GM23338 (cell line): ENCODE results near the gene MAST4. TPM values are rescaled to one million over a fixed set of nuclear protein-coding genes. Genes with fewer than 3 reads are reported as not detected.

ENCODE experiments used
- ATAC-seq: fragments of 200-7000 bp; cut with Tn5 transposase; 3 replicates; pipeline ENCODE4 v1.9.1; 2020
- DNase-seq: peaks from one replicate; pipeline ENCODE4 v3.0.0-alpha.2; 2015; ENCODE audit warnings: low spot score
- H2AFZ ChIP-seq: fragments of 200-600 bp; sonication (generic); 2 replicates; pipeline ENCODE4 v1.8.0; 2016; ENCODE audit warnings: antibody characterized with exemption, mild to moderate bottlenecking, moderate library complexity
- H3F3A ChIP-seq: fragments of 200-600 bp; sonication (generic); replicated peaks from 2 replicates; pipeline ENCODE4 v1.8.0; 2017; ENCODE audit warnings: antibody characterized with exemption, mixed run types, low read depth
- H3K27ac ChIP-seq: fragments of 200-600 bp; sonication (generic); 2 replicates; pipeline ENCODE4 v1.6.1; 2016; ENCODE audit warnings: low read depth
- H3K27me3 ChIP-seq: fragments of 200-600 bp; sonication (generic); 2 replicates; pipeline ENCODE4 v1.8.0; 2016; ENCODE audit warnings: mild to moderate bottlenecking, mixed run types, moderate library complexity; ENCODE audit not compliant: insufficient read depth
- H3K36me3 ChIP-seq: fragments of 200-600 bp; sonication (generic); 2 replicates; pipeline ENCODE4 v1.8.0; 2016; ENCODE audit warnings: mild to moderate bottlenecking; ENCODE audit not compliant: insufficient read depth
- H3K4me1 ChIP-seq: fragments of 200-600 bp; sonication (generic); 2 replicates; pipeline ENCODE4 v1.8.0; 2016; ENCODE audit warnings: mild to moderate bottlenecking, moderate library complexity; ENCODE audit not compliant: insufficient read depth
- H3K4me2 ChIP-seq: fragments of 200-600 bp; sonication (generic); 2 replicates; pipeline ENCODE4 v1.7.1; 2017; ENCODE audit warnings: mixed run types
- H3K4me3 ChIP-seq: fragments of 200-600 bp; sonication (generic); 2 replicates; pipeline ENCODE4 v1.6.1; 2016; ENCODE audit warnings: mixed run types
- H3K79me2 ChIP-seq: fragments of 200-600 bp; sonication (generic); replicated peaks from 2 replicates; pipeline ENCODE4 v1.8.0; 2017; ENCODE audit warnings: mild to moderate bottlenecking; ENCODE audit not compliant: insufficient read depth
- H3K9me2 ChIP-seq: fragments of 200-600 bp; sonication (generic); 2 replicates; pipeline ENCODE4 v1.8.0; 2017; ENCODE audit not compliant: insufficient read depth
- H4K20me1 ChIP-seq: fragments of 200-600 bp; sonication (generic); replicated peaks from 2 replicates; pipeline ENCODE4 v1.8.0; 2017; ENCODE audit warnings: mild to moderate bottlenecking; ENCODE audit not compliant: insufficient read depth
- H3K27ac Mint-ChIP-seq: 2 replicates; pipeline ENCODE4 v1.8.0; 2020; ENCODE audit warnings: inconsistent platforms, mild to moderate bottlenecking, moderate library complexity, mixed read lengths
- H3K27me3 Mint-ChIP-seq: 3 replicates; pipeline ENCODE4 v1.8.0; 2022; ENCODE audit warnings: low read depth, mild to moderate bottlenecking, moderate library complexity, mixed read lengths, inconsistent platforms; ENCODE audit not compliant: insufficient read depth, poor library complexity
- H3K36me3 Mint-ChIP-seq: 3 replicates; pipeline ENCODE4 v1.8.0; 2021; ENCODE audit warnings: low read depth, mild to moderate bottlenecking, inconsistent platforms, moderate library complexity, mixed read lengths
- H3K4me1 Mint-ChIP-seq: 3 replicates; pipeline ENCODE4 v1.8.0; 2020; ENCODE audit warnings: mild to moderate bottlenecking, inconsistent platforms, mixed read lengths
- H3K4me3 Mint-ChIP-seq: 3 replicates; pipeline ENCODE4 v1.8.0; 2021; ENCODE audit warnings: moderate library complexity, mild to moderate bottlenecking, inconsistent platforms, mixed read lengths
- H3K9me3 Mint-ChIP-seq: 3 replicates; pipeline ENCODE4 v1.8.0; 2020; ENCODE audit warnings: moderate library complexity, mild to moderate bottlenecking, inconsistent platforms, mixed read lengths
- CREB1 ChIP-seq: fragments of 250-450 bp; sonication (Bioruptor Pico); IDR thresholded peaks from 2 replicates; pipeline ENCODE4 v1.5.0; 2020; ENCODE audit warnings: low read depth, mild to moderate bottlenecking, moderate library complexity
- ETS1 ChIP-seq: IDR thresholded peaks from 2 replicates; pipeline ENCODE4 v1.6.1; 2016; ENCODE audit warnings: antibody characterized with exemption
- EZH2 ChIP-seq: fragments of 200-600 bp; sonication (generic); IDR thresholded peaks from one replicate; pipeline ENCODE4 v1.8.0; 2017; ENCODE audit warnings: antibody characterized with exemption, mild to moderate bottlenecking, low read depth; ENCODE audit not compliant: unreplicated experiment
- EZH2phosphoT487 ChIP-seq: fragments of 200-600 bp; sonication (generic); IDR thresholded peaks from one replicate; pipeline ENCODE4 v1.8.1; 2018; ENCODE audit warnings: antibody characterized with exemption; ENCODE audit not compliant: unreplicated experiment
- JUNB ChIP-seq: IDR thresholded peaks from one replicate; pipeline ENCODE4 v1.6.1; 2016; ENCODE audit warnings: antibody characterized with exemption; ENCODE audit not compliant: unreplicated experiment
- NANOG ChIP-seq: IDR thresholded peaks from 2 replicates; pipeline ENCODE4 v1.6.1; 2016; ENCODE audit warnings: antibody characterized with exemption, borderline replicate concordance
- POLR2AphosphoS5 ChIP-seq: IDR thresholded peaks from 2 replicates; pipeline ENCODE4 v1.6.1; 2016; ENCODE audit warnings: antibody characterized with exemption, low read depth
- REST ChIP-seq: IDR thresholded peaks from one replicate; pipeline ENCODE4 v1.6.1; 2018; ENCODE audit warnings: antibody characterized with exemption; ENCODE audit not compliant: unreplicated experiment
- ZNF114 ChIP-seq: fragments of 250-450 bp; sonication (Bioruptor Pico); IDR thresholded peaks from 2 replicates; pipeline ENCODE4 v1.5.0; 2020; ENCODE audit warnings: mild to moderate bottlenecking, moderate library complexity
- ZNF331 ChIP-seq: fragments of 250-450 bp; sonication (Bioruptor Pico); IDR thresholded peaks from 2 replicates; pipeline ENCODE4 v1.5.0; 2020; ENCODE audit warnings: low read depth, mild to moderate bottlenecking, moderate library complexity
- polyA plus RNA-seq: library from polyadenylated mRNA; unstranded; fragments of >200 nt; fragmentation: Nextera tagmentation; extraction: Ambion mirVana; gene quantifications from 2 replicates; pipeline ENCODE4 v1.2.1, GENCODE V29; 2016
- total RNA-seq: library from RNA; depleted of rRNA; stranded (reverse); fragments of >200 nt; shearing (Covaris generic); gene quantifications from 2 replicates; pipeline ENCODE4 v1.2.3, GENCODE V29; 2014

Gene MAST4
- total and polyA plus RNA-seq, 2 experiments from 2014 or later: 3.6 to 8.5 TPM

GRCh38 chr5:66880401-66880800, 284.2 kb downstream of the MAST4 start (continued):
- TF ChIP-seq REST: no peak
- no peak for TF ChIP-seq NANOG
- no peak for TF ChIP-seq ZNF114 (CRISPR knock-in tag)
- TF ChIP-seq CREB1 (CRISPR knock-in tag): no peak
- TF ChIP-seq POLR2AphosphoS5: no peak
- TF ChIP-seq ETS1: no peak
- no peak for TF ChIP-seq JUNB
- TF ChIP-seq ZNF331: no peak
- no peak for TF ChIP-seq EZH2phosphoT487

- Histone ChIP-seq H3K4me2 (no peak overlapping the region), H4K20me1 (no peaks in the 10 kb centered on the region), H3K4me3 (no peak overlapping the region), H3F3A (no peaks in the 10 kb centered on the region), H2AFZ (no peak overlapping the region), H3K4me1 (0 out of 2 replicates have a peak, but pooled peaks cover 3% of the 10 kb centered on the region), H3K27me3 (no peaks in the 10 kb centered on the region), H3K9me2 (no peaks in the 10 kb centered on the region; the same call in 1 of the 2 replicates), H3K36me3 (no peaks in the 10 kb centered on the region), H3K27ac (no peak overlapping the region), H3K79me2 (no peaks in the 10 kb centered on the region)
- Mint-ChIP-seq H3K36me3 (no peaks in the 10 kb centered on the region), H3K4me1 (peaks cover 4% of the 10 kb centered on the region; the same call in 1 of the 3 replicates), H3K4me3 (no peak overlapping the region), H3K27ac (no peak overlapping the region; the same call in 1 of the 2 replicates), H3K27me3 (no peaks in the 10 kb centered on the region), H3K9me3 (no peaks in the 10 kb centered on the region)
- no peak for DNase-seq
- no peak for ATAC-seq
- no peak for TF ChIP-seq REST
- no peak for TF ChIP-seq ZNF331
- no peak for TF ChIP-seq CREB1 (CRISPR knock-in tag)
- TF ChIP-seq ETS1: no peak
- no peak for TF ChIP-seq EZH2
- TF ChIP-seq EZH2phosphoT487: no peak
- TF ChIP-seq POLR2AphosphoS5: no peak
- TF ChIP-seq NANOG: no peak
Measured at GRCh38 chr5:66881480-66882161, 285.4 kb downstream of the MAST4 start.
